Fibroblast of lung (primary cell): ENCODE measurements around the gene ZNF697. TPM values are rescaled to one million over a fixed set of nuclear protein-coding genes. Genes with fewer than 3 reads are reported as not detected.
"Not testable (repeated sequence)": the region's sequence is repeated elsewhere in the genome, so short reads cannot be mapped to it uniquely, and the experiment has no call there.

ENCODE experiments used
- DNase-seq, 2 donors: peaks; one replicate each; pipeline versions ENCODE4 v3.0.0 to v3.0.0-alpha.2; 2010; ENCODE audit warnings: low read depth in 2 of 2
- H2AFZ ChIP-seq: 2 replicates; pipeline ENCODE4 v1.5.1; 2012; ENCODE audit warnings: low read length, control low read depth, inconsistent platforms
- H3K27ac ChIP-seq: 2 replicates; pipeline ENCODE4 v1.5.1; 2011; ENCODE audit warnings: low read length, control low read depth; ENCODE audit not compliant: insufficient read depth
- H3K27me3 ChIP-seq: 2 replicates; pipeline ENCODE4 v1.5.1; 2011; ENCODE audit warnings: mild to moderate bottlenecking, low read length; ENCODE audit not compliant: control insufficient read depth, insufficient read depth
- H3K36me3 ChIP-seq: 2 replicates; pipeline ENCODE4 v1.5.1; 2011; ENCODE audit warnings: low read length; ENCODE audit not compliant: control insufficient read depth, insufficient read depth
- H3K4me1 ChIP-seq: 2 replicates; pipeline ENCODE4 v1.5.1; 2011; ENCODE audit warnings: low read length; ENCODE audit not compliant: control insufficient read depth, insufficient read depth; ENCODE audit errors: extremely low read depth
- H3K4me2 ChIP-seq: 2 replicates; pipeline ENCODE4 v1.5.1; 2011; ENCODE audit warnings: low read length, control low read depth; ENCODE audit not compliant: insufficient read depth; ENCODE audit errors: extremely low read depth
- H3K4me3 ChIP-seq, 4 experiments: fragments of 200-600 bp in 1 of 4; sonication (generic) in 1 of 4; replicated peaks in 1 of 4; 2 replicates each; pipeline ENCODE4 v1.5.1; 2011 to 2016; ENCODE audit warnings: low read length in 4 of 4, low read depth in 3 of 4, mild to moderate bottlenecking in 3 of 4, control low read depth in 2 of 4, inconsistent platforms in 1 of 4, mixed read lengths in 1 of 4; ENCODE audit not compliant: insufficient read depth in 1 of 4; ENCODE audit errors: control extremely low read depth in 1 of 4
- H3K79me2 ChIP-seq: 2 replicates; pipeline ENCODE4 v1.5.1; 2012; ENCODE audit warnings: mild to moderate bottlenecking, low read length, inconsistent platforms; ENCODE audit not compliant: control insufficient read depth, insufficient read depth
- H3K9ac ChIP-seq: 2 replicates; pipeline ENCODE4 v1.5.1; 2011; ENCODE audit warnings: mild to moderate bottlenecking, low read length, control low read depth; ENCODE audit not compliant: insufficient read depth
- H3K9me3 ChIP-seq: 2 replicates; pipeline ENCODE4 v1.5.1; 2012; ENCODE audit warnings: low read depth, low read length; ENCODE audit not compliant: control insufficient read depth, insufficient read depth
- H4K20me1 ChIP-seq: 2 replicates; pipeline ENCODE4 v1.5.1; 2011; ENCODE audit warnings: low read length; ENCODE audit not compliant: control insufficient read depth, insufficient read depth; ENCODE audit errors: extremely low read depth
- CTCF ChIP-seq, 2 donors: IDR thresholded peaks in 1 of 2; conservative IDR thresholded peaks in 1 of 2; 1 replicate in 1 of 2; 2 replicates in 1 of 2; pipeline ENCODE4 v1.5.1; 2011 to 2012; ENCODE audit warnings: low read length in 2 of 2, control low read depth in 1 of 2, inconsistent platforms in 1 of 2, low read depth in 1 of 2, mild to moderate bottlenecking in 1 of 2
- EZH2 ChIP-seq: IDR thresholded peaks from 2 replicates; pipeline ENCODE4 v1.5.1; 2012; ENCODE audit warnings: low read length, control low read depth, mild to moderate bottlenecking; ENCODE audit errors: missing control alignments
- polyA minus RNA-seq: library from RNA; depleted of rRNA, polyadenylated mRNA; stranded (reverse); fragments of >200 nt; gene quantifications from 2 replicates; pipeline ENCODE4 v1.2.3, GENCODE V29; 2011; ENCODE audit warnings: low replicate concordance
- polyA plus RNA-seq, 2 donors: library from polyadenylated mRNA; depleted of rRNA in 1 of 2; stranded (reverse) in 1 of 2; unstranded in 1 of 2; fragments of >200 nt; gene quantifications; 2 replicates each; pipeline ENCODE4 v1.2.1, GENCODE V29; 2011 to 2012; ENCODE audit warnings: missing spikeins in 1 of 2
- total RNA-seq: library from RNA; depleted of rRNA; stranded (reverse); fragments of >200 nt; gene quantifications from 2 replicates; pipeline ENCODE4 v1.2.1, GENCODE V29; 2014

The ZNF697 gene
- total RNA-seq: 22.3 and 23.0 TPM in 2 replicates
- polyA plus RNA-seq: 7.4 and 9.6 TPM in 2 replicates
- polyA plus RNA-seq (2012): 7.7 and 10.0 TPM in 2 replicates
- 3.6 and 4.4 TPM in 2 replicates for polyA minus RNA-seq

- peak within 1 kb of the TSS; percentile 58 for H2AFZ ChIP-seq
- TF ChIP-seq CTCF (conservative IDR thresholded peaks at IDR 0.05 in 1 of 2, IDR thresholded peaks at IDR 0.05 in 1 of 2; ENCODE audit: low read depth in 1 of 2, low read length in 2 of 2) (peak; percentile 32 to 60), EZH2 (no peak)
- peak within 1 kb of the TSS; percentile 89 for H3K9ac ChIP-seq
- no peaks in the 10 kb centered on the region for H3K9me3 ChIP-seq
- H3K27ac ChIP-seq: peak within 1 kb of the TSS; percentile 90
- peak within 1 kb of the TSS; percentile 73 for H3K4me2 ChIP-seq
- no peaks in the 10 kb centered on the region for H3K27me3 ChIP-seq
- peaks cover 2% of the 10 kb centered on the region for H4K20me1 ChIP-seq
- peak; percentile 98 for DNase-seq
- peak within 1 kb of the TSS; percentile 80 to 94 (median 88) for H3K4me3 ChIP-seq
- H3K36me3 ChIP-seq: no peaks in the 10 kb centered on the region
- peaks cover 45% of the 10 kb centered on the region for H3K79me2 ChIP-seq
- H3K4me1 ChIP-seq: peaks cover 15% of the 10 kb centered on the region
Measured at GRCh38 chr1:119647734-119648619, at the start of gene ZNF697. ZNF697 (minus strand) TSS chr1:119648266; CDS start chr1:119626100, 22,166 bp downstream.

- Histone ChIP-seq H3K9me3 (no peaks in the 10 kb centered on the region), H3K4me1 (no peaks in the 10 kb centered on the region), H3K27me3 (no peaks in the 10 kb centered on the region), H3K27ac (no peak overlapping the region), H3K36me3 (no peaks in the 10 kb centered on the region), H3K79me2 (no peaks in the 10 kb centered on the region), H3K9ac (no peak overlapping the region), H2AFZ (no peak overlapping the region), H3K4me2 (no peak overlapping the region), H3K4me3 (no peak overlapping the region), H4K20me1 (no peaks in the 10 kb centered on the region)
- no peak for DNase-seq
- TF ChIP-seq EZH2: no peak
- TF ChIP-seq CTCF (conservative IDR thresholded peaks at IDR 0.05 in 1 of 2, IDR thresholded peaks at IDR 0.05 in 1 of 2; ENCODE audit: low read depth in 1 of 2, low read length in 2 of 2): no peak
Measured at GRCh38 chr1:119697598-119697997, 49.5 kb upstream of the ZNF697 start.

- H3K79me2 ChIP-seq, H3K4me2 ChIP-seq, H3K27ac ChIP-seq, H3K27me3 ChIP-seq, H3K9ac ChIP-seq, H3K4me1 ChIP-seq, H3K9me3 ChIP-seq, H3K4me3 ChIP-seq, H2AFZ ChIP-seq, DNase-seq, H3K36me3 ChIP-seq, H4K20me1 ChIP-seq: not testable (repeated sequence)
Measured at GRCh38 chr1:119696863-119697262, 48.8 kb upstream of the ZNF697 start.
